ENCODE results near the gene TOP1.

DNA sequence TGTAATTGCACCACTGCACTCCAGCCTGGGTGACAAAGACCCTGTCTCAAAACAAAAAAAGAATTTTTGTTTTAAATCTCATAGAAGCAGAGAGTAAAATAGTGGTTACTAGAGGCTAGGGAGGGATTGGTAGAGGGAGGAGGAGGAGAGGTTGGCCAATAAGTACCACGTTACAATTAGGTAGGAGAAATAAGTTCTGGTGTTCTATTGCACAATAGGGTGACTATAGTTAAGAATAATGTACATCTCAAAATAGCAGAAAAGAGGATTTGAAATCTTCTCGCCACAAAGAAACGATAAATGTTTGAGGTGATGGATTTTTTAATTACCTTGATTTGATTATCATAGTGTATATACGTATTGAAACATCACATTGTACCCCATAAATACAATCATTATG, 27.1 kb upstream of the TOP1 start:
- TF ChIP-seq, protein P1, sequence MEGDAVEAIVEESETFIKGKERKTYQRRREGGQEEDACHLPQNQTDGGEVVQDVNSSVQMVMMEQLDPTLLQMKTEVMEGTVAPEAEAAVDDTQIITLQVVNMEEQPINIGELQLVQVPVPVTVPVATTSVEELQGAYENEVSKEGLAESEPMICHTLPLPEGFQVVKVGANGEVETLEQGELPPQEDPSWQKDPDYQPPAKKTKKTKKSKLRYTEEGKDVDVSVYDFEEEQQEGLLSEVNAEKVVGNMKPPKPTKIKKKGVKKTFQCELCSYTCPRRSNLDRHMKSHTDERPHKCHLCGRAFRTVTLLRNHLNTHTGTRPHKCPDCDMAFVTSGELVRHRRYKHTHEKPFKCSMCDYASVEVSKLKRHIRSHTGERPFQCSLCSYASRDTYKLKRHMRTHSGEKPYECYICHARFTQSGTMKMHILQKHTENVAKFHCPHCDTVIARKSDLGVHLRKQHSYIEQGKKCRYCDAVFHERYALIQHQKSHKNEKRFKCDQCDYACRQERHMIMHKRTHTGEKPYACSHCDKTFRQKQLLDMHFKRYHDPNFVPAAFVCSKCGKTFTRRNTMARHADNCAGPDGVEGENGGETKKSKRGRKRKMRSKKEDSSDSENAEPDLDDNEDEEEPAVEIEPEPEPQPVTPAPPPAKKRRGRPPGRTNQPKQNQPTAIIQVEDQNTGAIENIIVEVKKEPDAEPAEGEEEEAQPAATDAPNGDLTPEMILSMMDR (IDR thresholded peaks at IDR 0.05; ENCODE audit: low read depth, low read length, poor library complexity, severe bottlenecking) = no peak
- TF ChIP-seq EZH2phosphoT487 (IDR thresholded peaks at IDR 0.05; ENCODE audit: borderline replicate concordance, low read length) = no peak
